ENCODE results near the gene NLGN2.

The NLGN2 gene

DNA sequence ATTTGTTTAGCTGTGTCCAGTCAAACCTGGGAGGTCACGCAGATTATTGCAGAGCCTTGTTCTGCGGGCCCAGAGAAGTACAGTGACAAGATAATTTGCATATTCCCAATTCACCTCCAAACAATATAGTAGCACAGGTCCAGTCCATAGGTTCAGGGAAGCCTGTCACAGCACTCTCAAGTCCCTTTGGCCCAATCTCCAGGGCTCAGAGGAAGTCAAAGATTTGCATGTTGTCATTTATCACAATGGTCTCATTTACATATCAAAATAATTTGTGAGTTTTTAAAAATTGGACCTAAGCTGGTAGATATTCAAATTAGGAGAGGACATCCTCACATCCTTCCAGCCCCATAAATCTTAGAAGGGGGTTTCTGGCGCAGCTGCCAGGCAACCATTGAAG is 59.9 kb downstream of the NLGN2 start:
- no peak for DNase-seq

DNA sequence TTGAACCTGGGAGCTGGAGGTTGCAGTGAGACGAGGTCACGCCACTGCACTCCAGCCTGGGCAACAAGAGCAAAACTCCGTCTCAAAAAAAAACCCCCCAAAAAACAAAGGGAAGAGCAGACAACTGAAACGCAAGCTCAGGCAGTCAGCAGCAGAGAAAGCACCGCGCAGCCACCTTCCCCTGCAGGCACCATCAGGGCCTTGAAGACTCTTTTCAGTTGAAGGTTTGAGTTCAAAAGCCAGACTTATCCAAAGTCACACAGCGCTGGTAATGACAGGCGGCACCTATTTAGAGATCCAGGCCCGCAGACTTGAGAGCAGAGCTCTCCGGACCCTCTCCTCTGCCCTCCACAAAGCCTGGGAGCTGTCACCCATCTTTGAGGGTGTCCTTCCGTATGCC is 60.6 kb downstream of the NLGN2 start:
- no peak for DNase-seq

DNA sequence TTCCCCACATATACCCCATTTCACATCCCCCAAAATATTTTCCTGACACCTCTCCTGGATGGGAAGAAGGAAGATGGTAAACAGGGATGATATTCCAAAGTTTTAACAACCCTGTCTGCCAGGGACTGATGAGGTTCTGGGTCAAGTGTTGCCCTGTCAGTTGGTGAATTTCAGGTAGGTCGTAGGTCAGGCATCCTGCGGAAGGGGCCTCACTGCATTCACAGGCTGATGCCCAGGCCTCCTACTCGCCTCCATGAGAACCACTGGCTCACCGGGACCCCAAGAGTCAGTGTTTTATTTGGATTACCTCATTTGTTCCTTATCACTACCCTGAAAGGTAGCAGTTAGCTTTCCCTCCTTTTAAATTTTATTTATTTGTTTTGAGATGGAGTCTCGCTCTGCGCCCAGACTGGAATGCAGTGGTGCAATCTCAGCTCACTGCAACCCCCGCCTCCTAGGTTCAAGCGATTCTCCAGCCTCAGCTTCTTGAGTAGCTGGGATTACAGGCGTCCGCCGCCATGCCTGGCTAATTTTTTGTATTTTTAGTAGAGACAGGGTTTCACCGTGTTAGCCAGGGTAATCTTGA is 61.3 kb downstream of the NLGN2 start:
- no peak for DNase-seq
